Activated naive CD8-positive, alpha-beta T cell treated with anti-CD3 and anti-CD28 coated beads for 36 hours (primary cell): ENCODE measurements around the gene NR1D2. TPM values are rescaled to one million over a fixed set of nuclear protein-coding genes. Genes with fewer than 3 reads are reported as not detected.
"Not testable (repeated sequence)": the region's sequence is repeated elsewhere in the genome, so short reads cannot be mapped to it uniquely, and the experiment has no call there.

ENCODE experiments used
- DNase-seq: peaks from one replicate; pipeline ENCODE4 v3.0.0; 2021
- H3K27ac Mint-ChIP-seq: one replicate; pipeline ENCODE4 v1.8.0; 2022; ENCODE audit warnings: mild to moderate bottlenecking, moderate library complexity, mixed read lengths
- H3K27me3 Mint-ChIP-seq: one replicate; pipeline ENCODE4 v1.8.0; 2022; ENCODE audit warnings: mild to moderate bottlenecking, mixed read lengths
- H3K36me3 Mint-ChIP-seq: one replicate; pipeline ENCODE4 v1.8.0; 2021; ENCODE audit warnings: mild to moderate bottlenecking, mixed read lengths
- H3K4me1 Mint-ChIP-seq: one replicate; pipeline ENCODE4 v1.8.0; 2021; ENCODE audit warnings: mixed read lengths
- H3K4me3 Mint-ChIP-seq: one replicate; pipeline ENCODE4 v1.8.0; 2022; ENCODE audit warnings: mild to moderate bottlenecking, moderate library complexity, mixed read lengths
- H3K9me3 Mint-ChIP-seq: one replicate; pipeline ENCODE4 v1.8.0; 2022; ENCODE audit warnings: mixed read lengths
- total RNA-seq, 2 experiments: library from RNA; stranded (reverse); gene quantifications; one replicate each; pipeline ENCODE4 v1.2.3, GENCODE V29; 2021

Gene NR1D2
- total RNA-seq, 2 experiments from 2014 or later = 4.8 to 5.0 TPM

GRCh38 chr3:24026665-24027064, 81.6 kb downstream of the NR1D2 start:
- H3K27me3 Mint-ChIP-seq, H3K4me3 Mint-ChIP-seq, H3K9me3 Mint-ChIP-seq, H3K4me1 Mint-ChIP-seq, H3K36me3 Mint-ChIP-seq, H3K27ac Mint-ChIP-seq, DNase-seq: not testable (repeated sequence)

GRCh38 chr3:24027946-24028345, 82.9 kb downstream of the NR1D2 start:
- no peak for DNase-seq
- Mint-ChIP-seq H3K4me3 (no peak overlapping the region), H3K4me1 (no peaks in the 10 kb centered on the region), H3K9me3 (no peaks in the 10 kb centered on the region), H3K36me3 (no peaks in the 10 kb centered on the region), H3K27me3 (peaks cover 4% of the 10 kb centered on the region), H3K27ac (no peak overlapping the region)

Other genes with a start within 250 kb of the NR1D2 start
- gene UBE2E1, start 139.3 kb upstream of the NR1D2 start, total RNA-seq = 10 to 100 TPM; 73.9 to 74.9 TPM
- gene NKIRAS1, start 28.3 kb upstream of the NR1D2 start, total RNA-seq = 1 to 10 TPM; 6.4 to 6.9 TPM
- gene RPL15, start 28.2 kb upstream of the NR1D2 start, total RNA-seq = 1,000 to 10,000 TPM; 2,473 to 2,489 TPM